Measurements from ENCODE around the gene RPL13A. TPM values are rescaled to one million over a fixed set of nuclear protein-coding genes. Genes with fewer than 3 reads are reported as not detected.

The RPL13A gene
- total and polyA plus RNA-seq, 2 of the 13 experiments (the other 11 are each of a cell fraction or from before 2014, with no cell fraction given) = 2,601 to 3,407 TPM

DNA sequence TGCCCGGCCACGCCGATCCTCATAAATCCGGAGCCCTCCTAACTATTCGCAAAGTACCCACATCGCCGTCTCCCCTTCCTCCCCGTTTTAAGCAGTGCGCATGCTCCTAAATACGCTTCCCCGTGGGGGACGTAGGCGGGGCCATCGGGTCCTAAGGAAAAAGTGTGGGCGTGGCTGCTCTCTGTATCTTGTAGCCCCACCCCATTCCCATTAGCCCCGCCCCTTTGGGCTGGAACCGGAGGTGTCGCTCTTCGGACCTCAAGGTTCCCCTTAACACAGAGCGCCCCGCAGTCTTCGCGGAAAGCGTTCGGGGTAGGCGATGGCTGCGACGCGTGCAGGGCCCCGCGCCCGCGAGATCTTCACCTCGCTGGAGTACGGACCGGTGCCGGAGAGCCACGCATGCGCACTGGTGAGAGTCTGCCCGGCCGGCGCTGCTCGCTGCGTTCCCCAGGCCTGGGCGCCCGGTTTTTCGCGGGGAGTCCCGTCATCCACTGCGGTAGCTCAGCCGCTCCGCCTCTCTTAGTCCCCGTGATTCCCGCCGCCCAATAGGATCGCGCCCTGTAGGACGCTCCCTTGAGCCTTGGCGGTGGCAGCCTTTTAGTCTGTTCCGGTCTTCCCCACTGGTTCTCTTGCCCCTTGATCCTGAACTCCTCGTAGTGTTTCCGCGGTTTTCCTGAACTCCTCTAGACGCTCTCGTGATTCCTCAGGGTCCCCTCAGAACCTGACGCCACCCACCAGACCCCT is 34.2 kb upstream of the RPL13A start, which contains the start of gene ALDH16A1 (continued):
- TF ChIP-seq, protein P1, sequence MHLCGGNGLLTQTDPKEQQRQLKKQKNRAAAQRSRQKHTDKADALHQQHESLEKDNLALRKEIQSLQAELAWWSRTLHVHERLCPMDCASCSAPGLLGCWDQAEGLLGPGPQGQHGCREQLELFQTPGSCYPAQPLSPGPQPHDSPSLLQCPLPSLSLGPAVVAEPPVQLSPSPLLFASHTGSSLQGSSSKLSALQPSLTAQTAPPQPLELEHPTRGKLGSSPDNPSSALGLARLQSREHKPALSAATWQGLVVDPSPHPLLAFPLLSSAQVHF (CRISPR knock-in tag; IDR thresholded peaks at IDR 0.05) = 0 out of 2 replicates have a peak, but pooled peaks have one; percentile 48
- TF ChIP-seq GABPA (IDR thresholded peaks at IDR 0.05; ENCODE audit: low read depth, low read length) (peak; percentile 22; the same call in 1 of the 2 replicates), GABPA (CRISPR knock-in tag; IDR thresholded peaks at IDR 0.05; ENCODE audit: low read depth) (peak; percentile 73), KDM5A (IDR thresholded peaks at IDR 0.05; ENCODE audit: borderline replicate concordance, low read length) (0 out of 2 replicates have a peak, but pooled peaks have one; percentile 52), RBAK (CRISPR knock-in tag; IDR thresholded peaks at IDR 0.05) (no peak), DMAP1 (CRISPR knock-in tag; IDR thresholded peaks at IDR 0.05) (peak; percentile 58), HNRNPLL (IDR thresholded peaks at IDR 0.05; ENCODE audit: low read depth, low read length, poor library complexity, severe bottlenecking) (peak; percentile 87), MZF1 (CRISPR knock-in tag; IDR thresholded peaks at IDR 0.05; ENCODE audit: borderline replicate concordance) (no peak), CHCHD3 (CRISPR knock-in tag; IDR thresholded peaks at IDR 0.05) (no peak), DNMT3B (CRISPR knock-in tag; conservative IDR thresholded peaks at IDR 0.05) (0 out of 2 replicates have a peak, but pooled peaks have one; percentile 44), XBP1 (CRISPR knock-in tag; IDR thresholded peaks at IDR 0.05) (no peak), ZNF24 (IDR thresholded peaks at IDR 0.05) (no peak), ZNF781 (CRISPR knock-in tag; IDR thresholded peaks at IDR 0.05; ENCODE audit: borderline replicate concordance, not compliant biosample characterization) (no peak), GLI4 (CRISPR knock-in tag; IDR thresholded peaks at IDR 0.05; ENCODE audit: borderline replicate concordance) (no peak), ZNF10 (CRISPR knock-in tag; IDR thresholded peaks at IDR 0.05; ENCODE audit: borderline replicate concordance, low read depth) (no peak), BRCA1 (CRISPR knock-in tag; IDR thresholded peaks at IDR 0.05) (no peak)
- TF ChIP-seq, protein P2, sequence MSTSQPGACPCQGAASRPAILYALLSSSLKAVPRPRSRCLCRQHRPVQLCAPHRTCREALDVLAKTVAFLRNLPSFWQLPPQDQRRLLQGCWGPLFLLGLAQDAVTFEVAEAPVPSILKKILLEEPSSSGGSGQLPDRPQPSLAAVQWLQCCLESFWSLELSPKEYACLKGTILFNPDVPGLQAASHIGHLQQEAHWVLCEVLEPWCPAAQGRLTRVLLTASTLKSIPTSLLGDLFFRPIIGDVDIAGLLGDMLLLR (CRISPR knock-in tag; IDR thresholded peaks at IDR 0.05) = 0 out of 2 replicates have a peak, but pooled peaks have one; percentile 53
- TF ChIP-seq, protein P3, sequence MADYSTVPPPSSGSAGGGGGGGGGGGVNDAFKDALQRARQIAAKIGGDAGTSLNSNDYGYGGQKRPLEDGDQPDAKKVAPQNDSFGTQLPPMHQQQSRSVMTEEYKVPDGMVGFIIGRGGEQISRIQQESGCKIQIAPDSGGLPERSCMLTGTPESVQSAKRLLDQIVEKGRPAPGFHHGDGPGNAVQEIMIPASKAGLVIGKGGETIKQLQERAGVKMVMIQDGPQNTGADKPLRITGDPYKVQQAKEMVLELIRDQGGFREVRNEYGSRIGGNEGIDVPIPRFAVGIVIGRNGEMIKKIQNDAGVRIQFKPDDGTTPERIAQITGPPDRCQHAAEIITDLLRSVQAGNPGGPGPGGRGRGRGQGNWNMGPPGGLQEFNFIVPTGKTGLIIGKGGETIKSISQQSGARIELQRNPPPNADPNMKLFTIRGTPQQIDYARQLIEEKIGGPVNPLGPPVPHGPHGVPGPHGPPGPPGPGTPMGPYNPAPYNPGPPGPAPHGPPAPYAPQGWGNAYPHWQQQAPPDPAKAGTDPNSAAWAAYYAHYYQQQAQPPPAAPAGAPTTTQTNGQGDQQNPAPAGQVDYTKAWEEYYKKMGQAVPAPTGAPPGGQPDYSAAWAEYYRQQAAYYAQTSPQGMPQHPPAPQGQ (CRISPR knock-in tag; IDR thresholded peaks at IDR 0.05; ENCODE audit: borderline replicate concordance) = no peak
- TF ChIP-seq, protein P4, sequence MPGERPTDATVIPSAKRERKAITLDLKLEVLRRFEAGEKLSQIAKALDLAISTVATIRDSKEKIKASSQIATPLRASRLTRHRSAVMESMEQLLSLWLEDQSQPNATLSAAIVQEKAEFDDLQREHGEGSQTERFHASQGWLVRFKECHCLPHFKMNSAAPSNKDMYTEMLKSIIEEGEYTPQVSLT (CRISPR knock-in tag; IDR thresholded peaks at IDR 0.05; ENCODE audit: borderline replicate concordance, low read depth) = no peak
- TF ChIP-seq, protein P5, sequence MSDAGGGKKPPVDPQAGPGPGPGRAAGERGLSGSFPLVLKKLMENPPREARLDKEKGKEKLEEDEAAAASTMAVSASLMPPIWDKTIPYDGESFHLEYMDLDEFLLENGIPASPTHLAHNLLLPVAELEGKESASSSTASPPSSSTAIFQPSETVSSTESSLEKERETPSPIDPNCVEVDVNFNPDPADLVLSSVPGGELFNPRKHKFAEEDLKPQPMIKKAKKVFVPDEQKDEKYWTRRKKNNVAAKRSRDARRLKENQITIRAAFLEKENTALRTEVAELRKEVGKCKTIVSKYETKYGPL (CRISPR knock-in tag; IDR thresholded peaks at IDR 0.05) = no peak
- TF ChIP-seq, protein P6, sequence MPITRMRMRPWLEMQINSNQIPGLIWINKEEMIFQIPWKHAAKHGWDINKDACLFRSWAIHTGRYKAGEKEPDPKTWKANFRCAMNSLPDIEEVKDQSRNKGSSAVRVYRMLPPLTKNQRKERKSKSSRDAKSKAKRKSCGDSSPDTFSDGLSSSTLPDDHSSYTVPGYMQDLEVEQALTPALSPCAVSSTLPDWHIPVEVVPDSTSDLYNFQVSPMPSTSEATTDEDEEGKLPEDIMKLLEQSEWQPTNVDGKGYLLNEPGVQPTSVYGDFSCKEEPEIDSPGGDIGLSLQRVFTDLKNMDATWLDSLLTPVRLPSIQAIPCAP (CRISPR knock-in tag; IDR thresholded peaks at IDR 0.05; ENCODE audit: low read depth) = no peak
- TF ChIP-seq, protein P7, sequence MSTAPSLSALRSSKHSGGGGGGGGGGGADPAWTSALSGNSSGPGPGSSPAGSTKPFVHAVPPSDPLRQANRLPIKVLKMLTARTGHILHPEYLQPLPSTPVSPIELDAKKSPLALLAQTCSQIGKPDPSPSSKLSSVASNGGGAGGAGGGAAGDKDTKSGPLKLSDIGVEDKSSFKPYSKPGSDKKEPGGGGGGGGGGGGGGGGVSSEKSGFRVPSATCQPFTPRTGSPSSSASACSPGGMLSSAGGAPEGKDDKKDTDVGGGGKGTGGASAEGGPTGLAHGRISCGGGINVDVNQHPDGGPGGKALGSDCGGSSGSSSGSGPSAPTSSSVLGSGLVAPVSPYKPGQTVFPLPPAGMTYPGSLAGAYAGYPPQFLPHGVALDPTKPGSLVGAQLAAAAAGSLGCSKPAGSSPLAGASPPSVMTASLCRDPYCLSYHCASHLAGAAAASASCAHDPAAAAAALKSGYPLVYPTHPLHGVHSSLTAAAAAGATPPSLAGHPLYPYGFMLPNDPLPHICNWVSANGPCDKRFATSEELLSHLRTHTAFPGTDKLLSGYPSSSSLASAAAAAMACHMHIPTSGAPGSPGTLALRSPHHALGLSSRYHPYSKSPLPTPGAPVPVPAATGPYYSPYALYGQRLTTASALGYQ (CRISPR knock-in tag; IDR thresholded peaks at IDR 0.05) = no peak

Data from HepG2 (cell line).